HCT116 (cell line): ENCODE results near the gene PDF. TPM values are rescaled to one million over a fixed set of nuclear protein-coding genes. Genes with fewer than 3 reads are reported as not detected.

Experiments used
- ATAC-seq: fragments of 200-7000 bp; cut with Tn5 transposase; 2 replicates; pipeline ENCODE4 v1.9.1; 2020; ENCODE audit warnings: mild to moderate bottlenecking, moderate library complexity
- BruUV-seq: library from RNA; stranded (reverse); fragments of 400-500 nt; replicated peaks from 2 replicates; lab custom pipeline; 2021; lab: Mats Ljungman, UMichigan
- CTCF ChIA-PET: fragments of 300-600 bp; sonication (Branson Sonifier 250); formaldehyde crosslinking; loops from one replicate; lab custom pipeline; 2021; ENCODE audit warnings: antibody characterized with exemption; lab: Charles Lee
- POLR2A ChIA-PET: fragments of 300-600, 350-600 bp; sonication (Branson Sonifier 250); formaldehyde crosslinking; loops from one replicate; lab custom pipeline; 2021; ENCODE audit warnings: antibody characterized with exemption; lab: Charles Lee
- RAD21 ChIA-PET, 2 experiments: fragments of 300-600 bp; sonication (Branson Sonifier 250); formaldehyde crosslinking; loops; one replicate each; lab custom pipeline; 2023; ENCODE audit warnings: low total read pairs in 2 of 2; ENCODE audit not compliant: uncharacterized antibody in 2 of 2, unreplicated experiment in 2 of 2, low non-redundant PET in 1 of 2; lab: Charles Lee
- DNase-seq: peaks from one replicate; pipeline ENCODE4 v3.0.0-alpha.2; 2010; ENCODE audit warnings: low read depth, low spot score
- H2AFZ ChIP-seq: fragments of 200-600 bp; shearing (Covaris generic), sonication (generic); 2 replicates; pipeline ENCODE4 v1.6.1; 2017; ENCODE audit warnings: low read depth, mixed run types, mixed read lengths, antibody characterized with exemption, low read length; ENCODE audit not compliant: poor library complexity, severe bottlenecking
- H3K27ac ChIP-seq: 2 replicates; pipeline ENCODE4 v1.5.1; 2012; ENCODE audit warnings: low read depth, low read length
- H3K27me3 ChIP-seq: fragments of 200-600 bp; sonication (generic); 2 replicates; pipeline ENCODE4 v1.6.1; 2016; ENCODE audit warnings: mixed run types, low read length, mixed read lengths; ENCODE audit not compliant: insufficient read depth
- H3K36me3 ChIP-seq, 2 experiments: fragments of 200-500 bp in 1 of 2; fragments of 200-600 bp in 1 of 2; sonication (Bioruptor generic) in 1 of 2; sonication (generic) in 1 of 2; 2 replicates each; pipeline versions ENCODE4 v1.5.1 to v1.6.1; 2014 to 2016; ENCODE audit warnings: low read length in 2 of 2, inconsistent platforms in 1 of 2, mixed read lengths in 1 of 2, mixed run types in 1 of 2; ENCODE audit not compliant: insufficient read depth in 2 of 2, control insufficient read depth in 1 of 2
- H3K4me1 ChIP-seq, 2 experiments: fragments of 200-600 bp in 1 of 2; sonication (generic) in 1 of 2; 2 replicates each; pipeline versions ENCODE4 v1.5.1 to v1.6.1; 2012 to 2017; ENCODE audit warnings: low read length in 2 of 2, inconsistent platforms in 1 of 2, mild to moderate bottlenecking in 1 of 2, mixed read lengths in 1 of 2, mixed run types in 1 of 2, moderate library complexity in 1 of 2; ENCODE audit not compliant: insufficient read depth in 2 of 2, control insufficient read depth in 1 of 2
- H3K4me2 ChIP-seq: fragments of 200-600 bp; sonication (generic); 2 replicates; pipeline ENCODE4 v1.6.1; 2017; ENCODE audit warnings: mixed run types, low read length, mixed read lengths
- H3K4me3 ChIP-seq, 2 experiments: fragments of 200-600 bp in 1 of 2; sonication (generic) in 1 of 2; replicated peaks in 1 of 2; 2 replicates each; pipeline ENCODE4 v1.5.1; 2011 to 2016; ENCODE audit warnings: low read length in 2 of 2, control low read depth in 1 of 2, low read depth in 1 of 2, mild to moderate bottlenecking in 1 of 2, mixed read lengths in 1 of 2, mixed run types in 1 of 2
- H3K79me2 ChIP-seq: fragments of 200-600 bp; sonication (generic); 2 replicates; pipeline ENCODE4 v1.6.1; 2017; ENCODE audit warnings: mild to moderate bottlenecking, mixed run types, low read length, moderate library complexity, mixed read lengths; ENCODE audit not compliant: insufficient read depth
- H3K9ac ChIP-seq: fragments of 200-600 bp; sonication (generic); 2 replicates; pipeline ENCODE4 v1.6.1; 2016; ENCODE audit warnings: low read length, mixed read lengths
- H3K9me2 ChIP-seq: fragments of 200-600 bp; sonication (generic), shearing (Covaris generic); 2 replicates; pipeline ENCODE4 v1.6.1; 2017; ENCODE audit warnings: mixed run types, mild to moderate bottlenecking, moderate library complexity; ENCODE audit not compliant: insufficient read depth
- H3K9me3 ChIP-seq, 2 experiments: fragments of 200-500 bp in 1 of 2; fragments of 200-600 bp in 1 of 2; sonication (Bioruptor generic) in 1 of 2; sonication (generic) in 1 of 2; 2 replicates each; pipeline ENCODE4 v1.6.1; 2014 to 2017; ENCODE audit warnings: low read length in 2 of 2, mixed read lengths in 2 of 2, inconsistent platforms in 1 of 2, low read depth in 1 of 2, mild to moderate bottlenecking in 1 of 2, mixed run types in 1 of 2, moderate library complexity in 1 of 2; ENCODE audit not compliant: control insufficient read depth in 1 of 2, insufficient read depth in 1 of 2
- H4K20me1 ChIP-seq: fragments of 200-600 bp; sonication (generic), shearing (Covaris generic); 2 replicates; pipeline ENCODE4 v1.6.1; 2017; ENCODE audit warnings: mixed run types, mild to moderate bottlenecking, moderate library complexity; ENCODE audit not compliant: insufficient read depth
- ATF3 ChIP-seq: IDR thresholded peaks from 2 replicates; pipeline ENCODE4 v1.6.1; 2012
- CBX3 ChIP-seq: IDR thresholded peaks from 2 replicates; pipeline ENCODE4 v1.6.1; 2012; ENCODE audit warnings: low read depth
- CEBPB ChIP-seq: IDR thresholded peaks from 2 replicates; pipeline ENCODE4 v1.6.1; 2012; ENCODE audit warnings: low read depth
- CTCF ChIP-seq, 3 experiments: fragments of 200-600 bp in 1 of 3; sonication (generic) in 1 of 3; IDR thresholded peaks in 2 of 3; conservative IDR thresholded peaks in 1 of 3; 2 replicates each; pipeline ENCODE4 v1.5.1; 2012 to 2017; ENCODE audit warnings: low read depth in 2 of 3, low read length in 2 of 3, antibody characterized with exemption in 1 of 3, borderline replicate concordance in 1 of 3, control low read depth in 1 of 3, mild to moderate bottlenecking in 1 of 3, mixed read lengths in 1 of 3, mixed run types in 1 of 3, moderate library complexity in 1 of 3; ENCODE audit not compliant: insufficient read depth in 1 of 3
- EGR1 ChIP-seq: IDR thresholded peaks from 2 replicates; pipeline ENCODE4 v1.6.1; 2012; ENCODE audit warnings: low read depth
- ELF1 ChIP-seq: IDR thresholded peaks from 2 replicates; pipeline ENCODE4 v1.6.1; 2012; ENCODE audit warnings: low read depth, borderline replicate concordance
- EZH2 ChIP-seq: fragments of 200-600 bp; sonication (generic); IDR thresholded peaks from 2 replicates; pipeline ENCODE4 v1.6.1; 2017; ENCODE audit warnings: antibody characterized with exemption, mixed run types
- EZH2phosphoT487 ChIP-seq: fragments of 200-600 bp; IDR thresholded peaks from 2 replicates; pipeline ENCODE4 v1.6.1; 2018; ENCODE audit warnings: antibody characterized with exemption, borderline replicate concordance
- FOSL1 ChIP-seq: IDR thresholded peaks from 2 replicates; pipeline ENCODE4 v1.6.1; 2012; ENCODE audit warnings: low read depth
- JUND ChIP-seq: IDR thresholded peaks from 2 replicates; pipeline ENCODE4 v1.6.1; 2012
- MAX ChIP-seq: IDR thresholded peaks from 2 replicates; pipeline ENCODE4 v1.6.1; 2012
- POLR2A ChIP-seq: IDR thresholded peaks from 2 replicates; pipeline ENCODE4 v1.7.0; 2011; ENCODE audit warnings: borderline replicate concordance; ENCODE audit not compliant: insufficient read depth, insufficient read length; ENCODE audit errors: extremely low read depth
- POLR2AphosphoS5 ChIP-seq: IDR thresholded peaks from 2 replicates; pipeline ENCODE4 v1.6.1; 2011; ENCODE audit warnings: mild to moderate bottlenecking, low read depth, low read length, moderate library complexity
- RAD21 ChIP-seq: IDR thresholded peaks from 2 replicates; pipeline ENCODE4 v1.6.1; 2012; ENCODE audit warnings: low read depth, mild to moderate bottlenecking
- REST ChIP-seq: IDR thresholded peaks from 2 replicates; pipeline ENCODE4 v1.6.1; 2012; ENCODE audit warnings: low read depth
- SP1 ChIP-seq: IDR thresholded peaks from 2 replicates; pipeline ENCODE4 v1.6.1; 2012; ENCODE audit warnings: low read depth
- SRF ChIP-seq: IDR thresholded peaks from 2 replicates; pipeline ENCODE4 v1.6.1; 2012; ENCODE audit warnings: low read depth
- TCF7L2 ChIP-seq: IDR thresholded peaks from 2 replicates; pipeline ENCODE4 v1.7.0; 2011; ENCODE audit warnings: borderline replicate concordance, inconsistent platforms; ENCODE audit not compliant: insufficient read depth, insufficient read length; ENCODE audit errors: extremely low read depth
- ZFX ChIP-seq: fragments of 450-650 bp; IDR thresholded peaks from 2 replicates; pipeline ENCODE4 v1.6.1; 2017
- ZNF274 ChIP-seq: fragments of 200-500 bp; sonication (Bioruptor generic); IDR thresholded peaks from 2 replicates; pipeline ENCODE4 v1.6.1; 2014; ENCODE audit warnings: mild to moderate bottlenecking, low read depth, low read length, inconsistent platforms
- intact Hi-C: fragments of 100-400 bp; cut with micrococcal nuclease; formaldehyde crosslinking; loops from 2 replicates; pipeline ENCODE4 v1.10.0; 2022
- total RNA-seq: library from RNA; stranded (reverse); gene quantifications from one replicate; pipeline ENCODE4 v1.2.1, GENCODE V29; 2021; ENCODE audit not compliant: unreplicated experiment

Gene PDF
- total RNA-seq, 1 experiment from 2014 or later, result 33.9 TPM

GRCh38 chr16:69318177-69318910 is 12.0 kb downstream of the PDF start:
- H2AFZ ChIP-seq, result no peak overlapping the region
- H3K9me2 ChIP-seq, result no peaks in the 10 kb centered on the region
- H3K4me1 ChIP-seq, result no peaks in the 10 kb centered on the region
- no peaks in the 10 kb centered on the region for H4K20me1 ChIP-seq
- peaks cover 42 to 60% of the 10 kb centered on the region in 2 experiments; a peak in 3 of 4 replicates for H3K36me3 ChIP-seq
- peaks cover 71% of the 10 kb centered on the region for H3K79me2 ChIP-seq
- no peak overlapping the region; the same call in 1 of the 2 replicates for H3K27ac ChIP-seq
- no peak overlapping the region for H3K4me2 ChIP-seq
- no peak overlapping the region for H3K4me3 ChIP-seq
- H3K9me3 ChIP-seq, result no peaks in the 10 kb centered on the region
- ChIA-PET RAD21 (no interaction called here), CTCF (no interaction called here), POLR2A (no interaction called here)
- intact Hi-C loops, result no loop called here
- DNase-seq (no peak), ATAC-seq (peak; percentile 33; the same call in 1 of the 2 replicates)
- H3K27me3 ChIP-seq, result no peaks in the 10 kb centered on the region
- TF ChIP-seq TCF7L2 (no peak), ELF1 (no peak), ATF3 (no peak), ZNF274 (no peak), ZFX (no peak), SRF (no peak), CTCF (IDR thresholded peaks at IDR 0.05 in 2 of 3, conservative IDR thresholded peaks at IDR 0.05 in 1 of 3; ENCODE audit: borderline replicate concordance in 1 of 3, insufficient read depth in 1 of 3, low read depth in 2 of 3, low read length in 2 of 3) (no peak), CBX3 (no peak), FOSL1 (no peak), EZH2 (no peak), POLR2AphosphoS5 (no peak), EGR1 (no peak), REST (no peak), SP1 (no peak), EZH2phosphoT487 (no peak), JUND (no peak), CEBPB (no peak), MAX (no peak), RAD21 (no peak), POLR2A (no peak)
- H3K9ac ChIP-seq, result no peak overlapping the region
- no TSS peak for BruUV-seq
